Skeletal muscle satellite cell (primary cell): Measurements from ENCODE around the gene INTS11. TPM values are rescaled to one million over a fixed set of nuclear protein-coding genes. Genes with fewer than 3 reads are reported as not detected.
"Not testable (repeated sequence)": the region's sequence is repeated elsewhere in the genome, so short reads cannot be mapped to it uniquely, and the experiment has no call there.

Experiments
- H3K27me3 ChIP-seq: 2 replicates; pipeline ENCODE4 v1.7.0; 2013; ENCODE audit warnings: low read length; ENCODE audit not compliant: control insufficient read depth, insufficient read depth
- H3K36me3 ChIP-seq: 2 replicates; pipeline ENCODE4 v1.7.0; 2013; ENCODE audit warnings: mild to moderate bottlenecking, control low read depth, low read length; ENCODE audit not compliant: insufficient read depth
- H3K4me1 ChIP-seq: 2 replicates; pipeline ENCODE4 v1.7.0; 2013; ENCODE audit warnings: low read length; ENCODE audit not compliant: control insufficient read depth, insufficient read depth
- H3K4me2 ChIP-seq: 2 replicates; pipeline ENCODE4 v1.7.0; 2013; ENCODE audit warnings: mild to moderate bottlenecking, low read length
- H3K4me3 ChIP-seq: 2 replicates; pipeline ENCODE4 v1.7.0; 2013; ENCODE audit warnings: low read length
- H3K9ac ChIP-seq: 2 replicates; pipeline ENCODE4 v1.7.0; 2013; ENCODE audit warnings: mild to moderate bottlenecking, low read depth, low read length, moderate library complexity
- H3K9me3 ChIP-seq: replicated peaks from 2 replicates; pipeline ENCODE4 v1.7.0; 2013; ENCODE audit warnings: mild to moderate bottlenecking, control low read depth, low read length
- total RNA-seq: library from RNA; depleted of rRNA; stranded (reverse); fragments of >200 nt; gene quantifications from 2 replicates; pipeline ENCODE4 v1.2.3, GENCODE V29; 2012; rRNA removed

INTS11 gene
- 71.5 and 74.3 TPM in 2 replicates for total RNA-seq

- Histone ChIP-seq H3K4me1 (peaks cover 34% of the 10 kb centered on the region), H3K36me3 (peaks cover 25% of the 10 kb centered on the region), H3K4me2 (peak within 1 kb of the TSS; percentile 85), H3K9me3 (no peaks in the 10 kb centered on the region), H3K9ac (peak within 1 kb of the TSS; percentile 98), H3K27me3 (no peaks in the 10 kb centered on the region), H3K4me3 (peak within 1 kb of the TSS; percentile 99)
Observed at GRCh38 chr1:1324524-1325287, at the start of gene INTS11, which contains the start of gene CPTP. INTS11 (minus strand) TSS chr1:1324660; CDS start chr1:1324608, 52 bp downstream. CPTP (plus strand) TSS chr1:1324802; CDS start chr1:1326911, 2,109 bp downstream.

DNA sequence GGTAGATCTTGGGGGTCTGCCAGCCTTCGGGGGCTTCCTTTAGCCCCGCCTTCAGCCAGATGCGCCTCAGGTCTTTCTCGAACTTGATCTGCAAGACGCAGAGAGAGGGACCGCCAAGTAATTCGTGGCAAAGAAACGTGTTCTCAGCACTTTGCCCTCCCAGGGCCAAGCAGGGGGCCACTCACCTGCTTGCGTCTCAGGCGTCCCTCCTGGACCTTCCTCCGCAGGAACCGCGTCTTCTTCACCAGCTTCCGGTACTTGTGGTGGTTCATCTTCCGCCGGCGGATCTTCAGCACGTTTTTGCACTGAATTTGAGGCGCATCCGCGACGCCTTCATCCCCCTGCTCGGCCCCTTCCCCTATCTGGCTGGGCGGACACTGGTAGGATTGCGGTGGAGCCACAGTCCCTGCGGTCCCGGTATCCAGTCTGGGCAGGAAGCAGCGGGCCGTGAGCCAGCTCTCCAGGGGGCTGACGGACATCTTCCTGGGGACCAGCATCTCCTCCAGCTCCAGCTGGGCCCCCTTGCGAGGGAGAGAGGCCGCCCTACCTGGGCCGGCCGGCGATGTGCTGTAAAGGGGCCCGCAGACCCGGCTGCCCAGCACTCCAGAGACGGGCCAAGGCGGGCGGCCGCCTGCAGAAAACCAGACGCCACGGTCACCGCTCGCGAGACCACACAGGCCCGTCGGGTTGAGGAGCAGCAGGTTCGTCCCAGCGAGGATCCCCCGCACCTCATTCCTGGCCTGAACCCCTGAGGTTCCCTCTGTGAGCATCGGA lies 49.5 kb upstream of the INTS11 start:
- H3K9me3 ChIP-seq: no peaks in the 10 kb centered on the region
- peaks cover 28% of the 10 kb centered on the region for H3K4me1 ChIP-seq
- H3K27me3 ChIP-seq: no peaks in the 10 kb centered on the region
- H3K4me3 ChIP-seq: peak overlapping the region; percentile 94
- H3K4me2 ChIP-seq: peak overlapping the region; percentile 99
- H3K9ac ChIP-seq: peak overlapping the region; percentile 99
- H3K36me3 ChIP-seq: peaks cover 18% of the 10 kb centered on the region

DNA sequence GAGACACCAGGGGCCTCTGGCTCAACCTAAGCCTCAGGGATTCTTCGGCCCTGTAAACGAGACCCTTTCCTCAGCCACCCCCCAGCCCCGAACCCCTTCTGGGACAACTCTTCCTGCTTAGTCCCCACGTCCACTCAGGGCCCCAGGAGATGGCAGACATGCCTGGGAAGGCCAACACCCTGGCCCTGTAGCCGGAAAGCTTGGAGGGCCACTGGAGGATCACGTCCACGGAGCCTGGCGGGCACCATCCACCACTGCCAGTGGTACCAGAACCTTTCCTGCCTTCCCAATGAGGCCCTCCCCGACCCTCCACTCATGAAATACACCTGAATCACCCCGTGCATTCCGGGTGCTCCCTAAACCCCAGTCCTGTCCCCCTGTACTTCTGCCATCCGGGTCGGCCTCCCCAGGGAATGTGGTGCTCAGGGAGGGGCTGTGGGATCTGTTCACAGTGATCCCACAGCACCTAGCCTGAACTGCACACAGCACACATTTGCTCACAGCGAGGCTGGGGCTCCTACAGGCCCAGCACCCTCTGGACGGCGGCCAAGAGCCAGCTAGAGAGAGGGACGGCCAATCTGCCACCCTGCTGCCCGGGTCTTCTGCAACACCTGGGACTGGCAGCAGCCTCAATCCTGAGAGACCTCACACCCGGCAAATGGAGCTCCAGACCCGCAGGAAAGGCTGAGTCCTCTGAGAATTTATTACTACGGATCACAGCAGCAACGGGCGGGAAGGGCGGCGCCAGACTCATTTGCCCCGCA lies 48.8 kb upstream of the INTS11 start:
- Histone ChIP-seq H3K9ac (peak overlapping the region; percentile 99), H3K9me3 (no peaks in the 10 kb centered on the region), H3K4me1 (peaks cover 28% of the 10 kb centered on the region), H3K4me2 (peak overlapping the region; percentile 99), H3K36me3 (peaks cover 18% of the 10 kb centered on the region), H3K4me3 (peak overlapping the region; percentile 94), H3K27me3 (no peaks in the 10 kb centered on the region)

- H3K36me3 ChIP-seq: peaks cover 18% of the 10 kb centered on the region
- peak overlapping the region; percentile 35 for H3K4me3 ChIP-seq
- no peaks in the 10 kb centered on the region for H3K27me3 ChIP-seq
- H3K9ac ChIP-seq: no peak overlapping the region
- no peaks in the 10 kb centered on the region for H3K9me3 ChIP-seq
- peak overlapping the region; percentile 64 for H3K4me2 ChIP-seq
- peaks cover 28% of the 10 kb centered on the region for H3K4me1 ChIP-seq
Observed at GRCh38 chr1:1371746-1372711, 47.6 kb upstream of the INTS11 start.

DNA sequence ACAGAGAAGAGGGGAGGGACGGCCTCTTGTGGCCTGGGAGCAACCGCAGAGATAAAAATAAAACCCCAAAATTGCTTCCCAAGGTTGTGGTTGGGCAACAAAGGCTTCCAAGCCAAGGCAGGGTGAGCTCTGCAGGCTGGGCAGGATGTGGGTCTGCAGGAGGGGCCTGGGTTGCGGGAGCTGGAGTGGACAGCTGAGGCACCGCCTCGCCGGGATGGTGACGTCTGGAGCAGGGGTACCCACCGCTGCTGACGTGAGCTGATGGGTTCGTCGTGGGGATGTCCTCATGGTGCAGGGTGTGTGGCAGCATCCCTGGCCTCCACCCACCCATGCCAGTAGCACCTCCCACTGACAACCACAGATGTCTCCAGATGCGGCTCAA lies 46.9 kb upstream of the INTS11 start:
- peaks cover 14% of the 10 kb centered on the region for H3K36me3 ChIP-seq
- H3K9ac ChIP-seq: no peak overlapping the region
- no peaks in the 10 kb centered on the region for H3K27me3 ChIP-seq
- peak overlapping the region; percentile 64 for H3K4me2 ChIP-seq
- H3K4me1 ChIP-seq: peaks cover 28% of the 10 kb centered on the region
- no peaks in the 10 kb centered on the region for H3K9me3 ChIP-seq
- no peak overlapping the region for H3K4me3 ChIP-seq

- Histone ChIP-seq H3K4me3 (no peak overlapping the region), H3K36me3 (peaks cover 10% of the 10 kb centered on the region), H3K27me3 (no peaks in the 10 kb centered on the region), H3K9ac (no peak overlapping the region), H3K4me2 (no peak overlapping the region), H3K9me3 (no peaks in the 10 kb centered on the region), H3K4me1 (peaks cover 24% of the 10 kb centered on the region)
Observed at GRCh38 chr1:1370771-1371300, 46.4 kb upstream of the INTS11 start.

GRCh38 chr1:1370094-1370493 lies 45.6 kb upstream of the INTS11 start:
- H3K4me3 ChIP-seq, H3K4me2 ChIP-seq, H3K27me3 ChIP-seq, H3K9me3 ChIP-seq, H3K36me3 ChIP-seq, H3K9ac ChIP-seq: not testable (repeated sequence)
- peaks cover 24% of the 10 kb centered on the region for H3K4me1 ChIP-seq

DNA sequence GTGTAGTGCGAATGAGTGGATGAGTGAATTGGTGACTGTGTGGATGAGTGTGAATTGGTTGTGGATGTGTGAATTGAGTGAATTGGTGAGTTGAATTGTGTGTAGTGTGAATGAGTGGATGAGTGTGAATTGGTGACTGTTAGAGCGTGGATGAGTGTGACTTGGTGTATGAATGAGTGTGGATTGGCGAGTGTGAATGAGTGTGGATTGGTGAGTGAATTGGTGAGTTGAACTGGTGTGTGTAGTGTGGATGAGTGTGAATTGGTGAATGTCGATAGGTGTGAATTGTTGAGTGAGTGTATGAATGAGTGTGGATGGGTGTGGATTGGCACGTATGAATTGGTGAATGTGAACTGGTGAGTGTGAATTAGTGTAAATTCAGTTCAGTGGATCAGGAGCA lies 42.9 kb upstream of the INTS11 start:
- no peak overlapping the region for H3K4me3 ChIP-seq
- no peak overlapping the region for H3K4me2 ChIP-seq
- H3K9me3 ChIP-seq: no peaks in the 10 kb centered on the region
- no peaks in the 10 kb centered on the region for H3K36me3 ChIP-seq
- H3K27me3 ChIP-seq: no peaks in the 10 kb centered on the region
- H3K4me1 ChIP-seq: peaks cover 13% of the 10 kb centered on the region
- H3K9ac ChIP-seq: no peak overlapping the region

DNA sequence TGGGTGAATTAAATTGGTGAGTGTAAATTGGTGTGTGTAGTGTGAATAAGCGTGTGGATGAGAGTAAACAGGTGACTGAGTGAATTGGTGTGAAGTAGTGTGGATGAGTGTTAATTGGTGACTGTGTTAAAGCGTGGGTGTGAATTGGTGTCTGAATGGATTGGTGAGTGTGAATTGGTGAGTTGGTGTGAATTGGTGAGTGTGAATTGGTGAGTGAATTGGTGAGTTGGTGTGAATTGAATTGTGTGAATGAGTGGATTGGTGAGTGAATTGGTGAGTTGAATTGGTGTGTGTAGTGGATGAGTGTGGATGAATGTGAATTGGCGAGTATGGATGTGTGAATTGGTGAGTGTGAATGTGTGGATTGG lies 42.2 kb upstream of the INTS11 start:
- Histone ChIP-seq H3K4me2 (no peak overlapping the region), H3K4me3 (no peak overlapping the region), H3K9ac (no peak overlapping the region), H3K27me3 (no peaks in the 10 kb centered on the region), H3K36me3 (no peaks in the 10 kb centered on the region), H3K4me1 (peaks cover 13% of the 10 kb centered on the region), H3K9me3 (no peaks in the 10 kb centered on the region)

- H3K4me1 ChIP-seq: peaks cover 13% of the 10 kb centered on the region
- no peaks in the 10 kb centered on the region for H3K27me3 ChIP-seq
- H3K9ac ChIP-seq: no peak overlapping the region
- H3K4me2 ChIP-seq: no peak overlapping the region
- no peaks in the 10 kb centered on the region for H3K9me3 ChIP-seq
- no peak overlapping the region for H3K4me3 ChIP-seq
- no peaks in the 10 kb centered on the region for H3K36me3 ChIP-seq
Observed at GRCh38 chr1:1365875-1366698, 41.6 kb upstream of the INTS11 start.
